D721Med (cell line): Measurements from ENCODE around the gene GPHN.

Experiments
- DNase-seq: peaks from one replicate; pipeline ENCODE4 v3.0.0; 2011; ENCODE audit warnings: low spot score; ENCODE audit not compliant: insufficient read length
- FAIRE-seq: peaks from 2 replicates; lab custom pipeline; 2011; peaks lifted over from hg19 to GRCh38; lab: Jason Lieb, UNC
- CTCF ChIP-seq: IDR thresholded peaks from 2 replicates; pipeline ENCODE4 v1.5.1; 2012; ENCODE audit warnings: mild to moderate bottlenecking, control low read depth; ENCODE audit not compliant: insufficient read depth; ENCODE audit errors: missing control alignments

GPHN gene

DNA sequence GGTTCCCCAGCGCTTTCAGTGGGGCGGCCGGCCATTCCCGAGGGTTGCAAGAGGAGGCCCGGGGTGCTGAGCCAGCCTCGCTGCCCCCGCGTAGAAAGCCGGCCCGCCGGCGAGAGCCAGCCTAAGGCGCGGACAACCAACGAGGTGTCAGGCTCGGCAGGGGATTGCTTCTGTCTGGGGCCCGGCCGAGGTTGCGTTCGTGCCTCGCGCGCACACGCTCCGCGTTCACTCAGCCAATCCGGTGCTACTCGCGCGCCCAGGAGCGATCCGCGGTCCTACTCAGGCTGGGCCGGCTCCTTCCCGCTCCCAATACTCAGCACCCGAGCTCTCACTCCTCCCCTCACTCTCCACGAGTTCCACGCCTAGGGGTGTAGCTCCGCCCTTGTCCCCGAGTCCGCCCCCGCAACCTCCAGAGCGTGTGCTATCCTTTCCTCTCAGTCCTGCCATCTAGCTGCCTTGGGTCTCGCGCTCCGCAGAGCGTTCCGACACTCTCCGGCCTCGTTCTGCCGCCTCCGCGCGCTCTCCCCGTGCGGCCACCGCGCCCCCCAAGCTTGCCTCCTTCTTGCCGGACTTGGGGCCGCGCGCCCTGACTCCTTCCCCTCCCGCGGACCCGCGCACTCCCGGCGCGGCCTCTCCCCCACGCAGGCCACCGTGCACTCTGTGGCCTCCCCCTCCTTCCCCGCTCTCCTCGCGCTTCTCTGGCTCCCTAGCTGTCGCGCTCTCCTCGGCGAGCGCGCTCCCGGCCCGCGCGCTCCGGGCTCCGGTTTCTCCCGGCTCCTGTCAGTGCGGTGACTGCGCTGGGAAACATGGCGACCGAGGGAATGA is at the start of gene GPHN:
Gene GPHN, plus strand, starts transcription at position 426 of the 825 bp plus-strand sequence.
- TF ChIP-seq CTCF: no peak
- no peak for FAIRE-seq

DNA sequence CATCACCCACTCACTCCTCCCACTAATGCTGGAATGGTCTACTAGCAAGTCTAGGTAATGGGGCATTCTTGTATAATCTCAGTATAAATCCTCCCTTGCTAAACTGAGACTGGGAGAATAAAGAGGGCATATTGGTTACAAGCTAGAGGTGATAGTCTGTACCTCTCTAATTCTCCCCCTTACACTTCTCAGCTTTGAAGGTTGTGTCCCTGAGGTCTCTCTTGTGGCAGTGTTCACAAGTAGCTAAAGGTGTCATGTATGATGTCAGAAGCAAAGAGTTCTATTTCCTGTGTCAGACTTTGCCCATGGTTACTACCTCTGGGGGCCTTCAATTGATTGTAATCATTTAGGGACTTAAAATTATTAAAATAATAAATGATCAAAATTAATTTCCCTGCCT is 48.3 kb upstream of the GPHN start:
- FAIRE-seq (no peak), DNase-seq (no peak)
- no peak for TF ChIP-seq CTCF

More for the DNA sequence above, at the start of gene GPHN:
- peak; percentile 44 for DNase-seq

DNA sequence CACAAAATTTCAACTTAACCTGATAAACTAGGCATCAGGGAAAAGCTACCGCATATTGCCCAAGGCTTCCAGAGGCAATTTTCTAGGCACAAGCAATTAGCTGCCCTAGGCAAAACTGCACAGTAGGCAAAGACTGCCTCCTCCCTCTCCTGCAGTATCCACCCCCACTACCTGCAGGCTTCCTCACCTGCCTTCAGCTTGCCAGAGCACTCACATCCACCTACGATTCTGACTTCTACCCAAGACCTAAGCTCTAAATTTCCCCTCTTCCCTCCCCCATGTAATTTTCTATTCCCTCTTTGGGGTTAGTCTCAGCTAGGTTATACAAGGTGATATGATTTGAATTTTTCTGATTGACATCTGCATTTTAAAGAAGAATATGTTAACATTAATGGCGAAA is 43.7 kb upstream of the GPHN start:
- no peak for TF ChIP-seq CTCF
- FAIRE-seq: no peak

GRCh38 chr14:66468778-66469367 is 39.1 kb upstream of the GPHN start:
- FAIRE-seq (no peak), DNase-seq (no peak)
- TF ChIP-seq CTCF: no peak

More for the DNA sequence above, 43.7 kb upstream of the GPHN start:
- no peak for DNase-seq

DNA sequence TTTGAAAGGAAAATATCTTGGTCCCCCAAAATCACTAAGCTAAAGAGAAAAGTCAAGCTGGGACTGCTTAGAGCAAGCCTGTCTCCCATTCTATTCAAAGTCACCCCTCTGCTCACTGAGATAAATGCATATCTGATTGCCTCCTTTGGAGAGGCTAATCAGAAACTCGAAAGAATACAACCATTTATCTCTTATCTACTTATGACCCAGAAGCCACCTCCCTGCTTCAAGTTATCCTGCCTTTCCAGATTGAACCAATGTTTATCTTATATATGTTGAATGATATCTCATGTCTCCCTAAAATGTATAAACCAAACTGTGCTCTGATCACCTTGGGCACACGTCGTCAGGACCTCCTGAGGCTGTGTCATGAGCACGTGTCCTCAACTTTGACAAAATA is 36.4 kb upstream of the GPHN start:
- no peak for FAIRE-seq
- TF ChIP-seq CTCF: no peak
- no peak for DNase-seq

GRCh38 chr14:66472251-66472650 is 35.7 kb upstream of the GPHN start:
- FAIRE-seq (no peak), DNase-seq (no peak)
- TF ChIP-seq CTCF: no peak

DNA sequence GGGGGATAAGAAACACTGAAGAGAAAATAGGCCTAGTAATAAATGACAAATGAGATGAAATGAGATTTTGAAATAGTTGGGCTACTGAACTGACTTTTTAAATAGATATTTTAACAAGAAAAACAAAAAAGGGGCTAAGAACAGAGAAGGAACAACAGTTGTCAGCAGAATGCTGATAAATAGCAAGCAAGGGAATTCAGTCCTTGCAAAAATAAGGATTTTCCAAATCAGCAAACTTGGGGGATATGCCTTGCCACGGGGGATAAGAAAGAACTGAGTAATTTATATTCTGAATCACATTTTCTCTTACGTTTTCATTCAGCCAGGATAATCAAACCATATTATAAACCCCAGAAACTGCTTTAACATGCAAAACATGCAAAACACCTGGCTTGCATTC is 34.7 kb upstream of the GPHN start:
- TF ChIP-seq CTCF: no peak
- DNase-seq (no peak), FAIRE-seq (no peak)
